HG03378 (cell line): Measurements from ENCODE around the gene ZNF787.
"Not testable (repeated sequence)": the region's sequence is repeated elsewhere in the genome, so short reads cannot be mapped to it uniquely, and the experiment has no call there.

Experiments
- ATAC-seq: cut with Tn5 transposase; IDR thresholded peaks from one replicate; pipeline ENCODE4 v1.9.1; 2021; ENCODE audit warnings: mild to moderate bottlenecking, moderate library complexity; ENCODE audit not compliant: unreplicated experiment

ZNF787 gene

GRCh38 chr19:56107626-56108351, 13.3 kb downstream of the ZNF787 start:
- no peak for ATAC-seq

DNA sequence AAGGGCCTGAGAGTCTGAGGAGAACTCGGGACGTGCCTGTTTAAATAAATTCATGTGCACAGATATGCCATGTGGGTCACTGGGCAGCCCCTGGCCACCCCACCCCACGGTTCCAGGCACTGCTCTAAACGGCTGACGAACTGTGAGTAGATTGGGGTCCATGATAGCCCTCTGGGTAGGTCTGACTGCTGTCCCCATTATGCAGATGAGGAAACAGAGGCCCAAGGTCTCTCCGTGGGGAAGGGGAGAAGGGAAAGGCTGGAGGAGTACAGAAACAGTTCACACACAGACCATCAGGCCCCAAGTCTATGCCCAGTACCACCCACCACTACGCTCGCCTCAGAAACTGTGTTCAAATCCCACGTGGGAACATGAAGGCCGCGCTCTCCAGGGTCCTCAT, 14.1 kb downstream of the ZNF787 start:
- ATAC-seq = no peak

DNA sequence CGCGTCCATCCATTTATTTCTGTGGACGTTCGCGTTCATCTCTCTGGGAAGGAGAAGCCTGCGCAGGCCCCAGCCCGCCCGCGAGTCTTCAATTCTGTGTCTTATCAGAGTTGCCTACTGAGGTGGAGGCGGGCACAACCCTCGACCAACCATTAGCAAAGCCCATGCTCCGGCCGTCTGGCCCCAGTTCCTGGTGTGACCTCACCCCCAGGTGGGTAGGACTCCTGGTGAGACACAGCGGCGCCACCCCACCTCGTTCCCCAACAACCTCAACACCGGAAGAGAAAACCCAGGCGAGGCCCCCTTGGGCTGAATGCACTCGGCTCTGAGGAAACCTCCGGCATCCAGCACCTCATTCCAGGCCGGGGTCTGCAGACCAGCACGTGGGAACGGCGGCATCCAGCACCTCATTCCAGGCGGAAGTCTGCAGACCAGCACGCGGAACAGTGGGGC, 14.7 kb downstream of the ZNF787 start:
- ATAC-seq = no peak

- not testable (repeated sequence) for ATAC-seq
Measured at GRCh38 chr19:56105831-56106396, 15.2 kb downstream of the ZNF787 start.

DNA sequence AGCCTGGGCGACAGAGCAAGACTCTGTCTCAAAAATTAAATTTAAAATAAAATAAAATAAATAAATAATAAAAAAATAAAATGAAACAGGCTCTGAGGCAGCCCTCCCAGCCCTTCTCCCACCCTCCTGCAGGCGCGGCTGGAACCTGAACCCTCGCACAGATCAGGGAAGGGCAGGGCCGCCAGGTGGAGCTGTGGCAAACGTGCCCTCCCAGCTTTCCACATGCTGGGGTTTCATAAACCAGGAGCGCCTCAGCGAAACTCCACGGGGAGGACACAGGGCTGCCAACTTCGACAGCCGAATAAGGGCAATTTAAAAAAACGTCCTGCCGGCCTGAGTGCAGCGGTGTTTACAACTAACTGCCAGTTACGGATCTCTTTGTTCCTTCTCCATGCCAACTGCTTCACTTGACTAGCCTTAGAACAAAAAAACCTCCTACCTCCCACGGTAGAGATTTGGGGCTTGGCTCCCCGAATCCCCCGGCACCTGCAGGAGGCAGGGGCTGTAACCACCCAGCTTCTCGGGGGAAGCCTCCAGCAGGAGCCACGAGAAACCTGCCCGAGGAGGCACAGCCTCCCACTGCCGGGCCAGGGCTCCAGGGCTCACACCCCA, 15.9 kb downstream of the ZNF787 start:
- no peak for ATAC-seq

DNA sequence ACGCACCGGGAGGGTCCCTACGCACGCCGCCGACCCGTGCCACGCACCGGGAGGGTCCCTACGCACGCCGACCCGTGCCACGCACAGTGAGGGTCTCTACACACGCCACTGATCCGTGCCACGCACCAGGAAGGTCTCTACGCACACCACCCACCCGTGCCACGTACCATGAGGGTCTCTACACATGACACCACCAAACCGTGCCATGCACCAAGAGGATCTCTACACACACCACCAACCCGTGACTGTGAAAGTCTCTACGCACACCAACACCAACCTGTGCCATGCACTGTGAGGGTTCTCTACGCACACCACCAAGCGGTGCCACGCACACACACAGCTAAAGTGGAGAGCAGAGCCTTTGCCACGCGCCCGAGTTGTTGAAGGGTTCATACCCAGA, 16.7 kb downstream of the ZNF787 start:
- ATAC-seq = no peak

GRCh38 chr19:56103027-56103614, 18.0 kb downstream of the ZNF787 start:
- no peak for ATAC-seq

DNA sequence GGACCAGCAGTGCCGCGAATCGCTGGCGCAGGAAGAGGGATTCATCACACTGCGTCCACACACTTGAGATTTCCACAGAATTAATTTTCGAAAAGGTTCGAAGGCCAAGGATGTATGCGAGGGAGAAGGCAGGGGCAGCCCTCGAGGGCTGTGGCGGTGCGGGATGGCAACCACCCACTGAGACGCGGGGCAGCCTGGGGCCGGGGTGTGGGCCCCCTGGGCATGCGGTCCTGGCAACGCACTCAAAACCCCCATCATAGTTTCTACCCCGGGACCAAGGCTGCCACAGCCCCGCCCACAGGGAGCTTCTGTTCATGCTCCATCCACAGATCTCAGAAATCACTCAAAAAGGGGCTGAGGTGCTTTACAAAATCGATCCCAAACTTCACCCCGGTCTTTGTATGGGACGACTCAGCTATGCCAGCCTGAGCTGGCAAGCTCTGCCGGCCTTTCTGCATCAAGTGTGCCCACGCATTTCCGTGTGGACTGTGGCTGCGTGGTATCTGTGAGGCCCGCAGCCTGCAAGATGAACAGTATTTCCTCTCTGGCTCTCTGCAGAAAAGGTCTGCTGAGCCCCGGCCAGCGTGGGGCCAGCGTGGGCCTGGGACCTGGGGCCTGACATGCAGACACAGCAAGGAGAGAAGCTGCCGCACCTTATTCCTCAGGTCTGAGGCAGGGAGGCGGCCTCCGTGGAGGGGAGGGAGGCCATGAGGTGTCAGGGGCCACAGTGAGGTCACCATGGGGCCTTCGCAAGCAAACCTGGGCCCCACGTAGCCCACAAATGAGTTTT, 19.2 kb downstream of the ZNF787 start:
- ATAC-seq = no peak

GRCh38 chr19:56101095-56101494, 20.0 kb downstream of the ZNF787 start:
- no peak for ATAC-seq

DNA sequence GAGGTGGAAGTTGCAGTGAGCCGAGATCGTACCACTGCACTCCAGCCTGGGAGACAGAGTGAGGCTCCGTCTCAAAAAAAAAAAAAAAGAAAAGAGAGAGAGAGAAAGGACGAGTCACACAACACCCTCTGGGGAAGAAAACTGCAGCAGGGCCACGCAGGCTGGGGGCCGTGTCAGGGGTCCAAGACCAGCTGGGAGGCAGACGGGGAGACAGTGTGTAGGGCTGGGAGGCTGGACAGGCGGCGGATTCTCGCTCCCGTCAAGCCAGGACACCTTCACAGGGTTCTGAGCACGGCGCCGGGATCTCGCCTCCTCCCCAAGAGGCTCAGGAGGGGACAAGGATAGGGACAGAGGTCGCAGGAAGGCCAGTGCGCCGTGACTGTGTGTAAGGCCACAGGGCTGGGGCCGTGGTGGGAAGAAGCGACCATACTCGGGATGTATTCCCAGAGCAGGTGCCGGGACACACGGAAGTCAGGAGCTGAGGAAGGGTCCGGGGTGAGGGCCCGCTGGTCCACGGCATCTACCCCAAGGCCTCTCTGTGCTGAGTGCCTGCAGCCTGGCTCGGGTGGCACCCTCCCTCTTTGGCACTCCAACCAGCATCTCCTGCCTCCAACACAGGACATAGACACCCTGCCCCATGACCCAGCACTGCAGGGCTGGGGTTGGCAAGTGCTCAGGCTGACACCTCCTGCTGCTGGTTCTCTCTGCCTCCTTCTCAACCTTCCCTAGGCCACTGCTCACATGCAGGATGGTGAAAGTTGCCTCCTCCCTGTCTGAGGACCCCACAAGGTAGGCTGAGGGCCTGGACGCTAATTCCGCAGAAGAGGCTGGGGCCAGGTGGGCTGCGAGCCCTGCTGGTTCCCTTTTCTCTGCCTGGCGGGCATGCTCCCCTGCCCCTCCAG, 21.2 kb downstream of the ZNF787 start:
- ATAC-seq = no peak

GRCh38 chr19:56098731-56099568, 22.1 kb downstream of the ZNF787 start:
- no peak for ATAC-seq

DNA sequence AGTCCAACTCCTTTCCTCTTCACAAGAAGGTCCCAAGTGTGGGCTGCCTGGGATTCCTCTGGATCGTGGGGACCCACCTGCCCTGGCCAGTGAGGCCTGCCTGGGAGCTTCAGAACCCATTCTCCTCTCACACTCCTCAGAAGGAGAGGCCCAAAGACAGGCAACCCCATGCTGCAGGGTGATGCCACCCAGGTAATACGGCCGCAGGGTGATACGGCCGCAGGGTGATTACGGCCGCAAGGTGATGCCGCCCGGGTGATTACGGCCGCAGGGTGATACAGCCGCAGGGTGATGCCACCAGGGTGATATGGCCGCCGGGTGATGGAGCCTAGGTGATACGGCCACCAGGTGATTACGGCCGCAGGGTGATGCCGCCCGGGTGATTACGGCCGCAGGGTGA, 22.9 kb downstream of the ZNF787 start:
- not testable (repeated sequence) for ATAC-seq

DNA sequence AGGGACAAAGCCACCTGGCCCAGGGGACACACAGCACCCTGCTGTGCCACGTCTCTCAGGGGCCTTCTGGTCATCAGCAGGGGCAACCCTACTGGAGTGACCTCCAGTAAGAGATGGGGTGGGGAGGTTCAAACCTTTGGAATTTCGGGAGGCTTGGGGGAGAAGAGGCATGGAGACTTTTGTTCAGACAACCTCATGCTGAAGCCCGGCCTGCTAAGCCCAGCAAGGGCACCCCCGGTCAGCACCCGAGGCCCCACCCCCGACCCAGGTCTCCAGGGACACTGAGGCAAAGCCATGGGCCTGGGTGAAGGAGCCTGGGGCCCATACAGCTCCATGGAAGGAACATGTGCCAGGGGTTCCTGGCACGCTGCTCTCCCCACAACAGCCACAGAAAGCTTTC, 23.3 kb downstream of the ZNF787 start:
- ATAC-seq = no peak

GRCh38 chr19:56097306-56097705, 23.8 kb downstream of the ZNF787 start:
- no peak for ATAC-seq

- no peak for ATAC-seq
Measured at GRCh38 chr19:56096665-56097064, 24.4 kb downstream of the ZNF787 start.

DNA sequence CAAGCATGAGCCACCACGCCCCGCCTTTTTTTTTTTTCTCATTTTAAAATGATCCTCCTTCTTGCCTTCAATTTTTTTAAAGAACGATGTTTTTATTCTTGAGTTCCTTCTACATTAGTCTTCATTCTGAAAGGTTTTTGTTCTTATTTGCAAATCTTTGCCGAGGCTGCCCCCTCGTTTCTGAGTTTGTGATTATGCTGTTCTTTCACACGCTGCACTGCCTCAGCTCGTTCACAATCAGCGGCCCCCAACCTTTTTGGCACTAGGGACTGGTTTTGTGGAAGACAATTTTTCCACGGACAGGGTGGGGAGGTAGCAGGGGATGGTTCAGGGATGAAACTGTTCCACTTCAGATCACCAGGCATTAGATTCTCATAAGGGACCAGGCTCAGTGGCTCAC, 26.6 kb downstream of the ZNF787 start:
- no peak for ATAC-seq

DNA sequence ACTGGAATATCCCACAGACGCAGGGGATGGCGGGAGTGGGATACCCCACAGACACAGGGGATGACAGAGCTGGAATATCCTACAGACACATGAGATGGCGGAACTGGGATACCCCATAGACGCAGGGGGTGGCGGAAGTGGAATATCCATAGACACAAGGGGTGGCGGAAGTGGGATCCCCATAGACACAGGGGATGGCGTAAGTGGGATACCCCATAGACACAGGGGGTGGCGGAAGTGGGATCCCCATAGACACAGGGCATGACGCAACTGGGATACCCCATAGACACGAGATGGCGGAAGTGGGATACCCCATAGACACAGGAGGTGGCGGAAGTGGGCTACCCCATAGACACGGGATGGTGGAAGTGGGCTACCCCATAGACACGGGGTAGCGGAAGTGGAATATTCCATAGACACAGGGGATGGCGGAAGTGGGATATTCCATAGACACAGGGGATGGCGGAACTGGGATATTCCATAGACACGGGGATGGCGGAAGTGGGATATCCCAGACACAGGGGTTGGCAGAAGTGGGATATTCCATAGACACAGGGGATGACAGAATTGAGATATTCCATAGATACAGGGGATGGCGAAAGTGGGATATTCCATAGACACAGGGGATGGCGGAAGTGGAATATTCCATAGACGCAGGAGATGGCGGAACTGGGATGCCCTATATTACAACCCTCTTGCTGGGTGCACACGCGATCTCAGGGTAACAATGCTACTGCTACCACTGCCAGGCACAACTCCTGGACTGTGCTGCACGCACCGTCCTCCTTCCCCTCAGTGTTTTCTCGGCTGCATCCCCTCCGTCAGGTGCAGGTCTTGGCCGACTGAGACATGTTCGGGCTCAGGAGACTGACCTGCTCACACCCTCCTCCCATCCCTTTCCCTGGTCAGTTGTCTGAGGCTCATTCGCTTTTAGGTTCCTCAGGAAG, 28.1 kb downstream of the ZNF787 start:
- ATAC-seq = no peak
